Lower lobe of right lung (tissue), 2 donors: ENCODE results near the gene SAT2. TPM values are rescaled to one million over a fixed set of nuclear protein-coding genes. Genes with fewer than 3 reads are reported as not detected.
"Not testable (repeated sequence)": the region's sequence is repeated elsewhere in the genome, so short reads cannot be mapped to it uniquely, and the experiment has no call there.

Experiments
- ATAC-seq, 2 donors: fragments of 200-7000 bp; cut with Tn5 transposase; one replicate each; pipeline ENCODE4 v1.9.1; 2020 to 2022; ENCODE audit warnings: mild to moderate bottlenecking in 2 of 2, moderate library complexity in 2 of 2
- DNase-seq: peaks from one replicate; pipeline ENCODE4 v3.0.0-alpha.2; 2020
- H3K27ac ChIP-seq: fragments of 200-600 bp; one replicate; pipeline ENCODE4 v1.8.0; 2022
- H3K27me3 ChIP-seq: fragments of 200-600 bp; one replicate; pipeline ENCODE4 v1.8.0; 2022; ENCODE audit warnings: low read depth
- H3K36me3 ChIP-seq: fragments of 200-600 bp; one replicate; pipeline ENCODE4 v1.8.0; 2022; ENCODE audit warnings: mild to moderate bottlenecking
- H3K4me1 ChIP-seq: fragments of 200-600 bp; one replicate; pipeline ENCODE4 v1.8.0; 2022
- H3K4me3 ChIP-seq: fragments of 200-600 bp; one replicate; pipeline ENCODE4 v1.8.0; 2022; ENCODE audit warnings: mild to moderate bottlenecking
- H3K9me3 ChIP-seq: fragments of 200-600 bp; one replicate; pipeline ENCODE4 v1.8.0; 2022
- intact Hi-C: fragments of 100-400 bp; cut with DNase I; formaldehyde crosslinking; loops from one replicate; pipeline ENCODE4 v1.11.0; 2022
- total RNA-seq: library from RNA; stranded (reverse); fragmentation: NEBNext Ultra II Directional; extraction: Animal tissue kit (Norgen Biotek cat#: 25700); gene quantifications from one replicate; pipeline ENCODE4 v1.2.1, GENCODE V29; 2021
- TF ChIP-seq, protein P1 (sequence below): fragments of 200-600 bp; IDR thresholded peaks from one replicate; pipeline ENCODE4 v1.8.0; 2022; ENCODE audit warnings: antibody characterized with exemption, mild to moderate bottlenecking
- donor health status: DM: no; HTN: yes; CAD: no; lungs with severe emphysema.

The SAT2 gene
- total RNA-seq, 1 donor from 2014 or later, result 86.3 TPM

- H3K27me3 ChIP-seq, result peaks cover 26% of the 10 kb centered on the region
- DNase-seq, result no peak
- intact Hi-C loops, result no loop called here
- TF ChIP-seq, protein P1, sequence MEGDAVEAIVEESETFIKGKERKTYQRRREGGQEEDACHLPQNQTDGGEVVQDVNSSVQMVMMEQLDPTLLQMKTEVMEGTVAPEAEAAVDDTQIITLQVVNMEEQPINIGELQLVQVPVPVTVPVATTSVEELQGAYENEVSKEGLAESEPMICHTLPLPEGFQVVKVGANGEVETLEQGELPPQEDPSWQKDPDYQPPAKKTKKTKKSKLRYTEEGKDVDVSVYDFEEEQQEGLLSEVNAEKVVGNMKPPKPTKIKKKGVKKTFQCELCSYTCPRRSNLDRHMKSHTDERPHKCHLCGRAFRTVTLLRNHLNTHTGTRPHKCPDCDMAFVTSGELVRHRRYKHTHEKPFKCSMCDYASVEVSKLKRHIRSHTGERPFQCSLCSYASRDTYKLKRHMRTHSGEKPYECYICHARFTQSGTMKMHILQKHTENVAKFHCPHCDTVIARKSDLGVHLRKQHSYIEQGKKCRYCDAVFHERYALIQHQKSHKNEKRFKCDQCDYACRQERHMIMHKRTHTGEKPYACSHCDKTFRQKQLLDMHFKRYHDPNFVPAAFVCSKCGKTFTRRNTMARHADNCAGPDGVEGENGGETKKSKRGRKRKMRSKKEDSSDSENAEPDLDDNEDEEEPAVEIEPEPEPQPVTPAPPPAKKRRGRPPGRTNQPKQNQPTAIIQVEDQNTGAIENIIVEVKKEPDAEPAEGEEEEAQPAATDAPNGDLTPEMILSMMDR, result no peak
- H3K4me3 ChIP-seq, result no peak overlapping the region
- H3K9me3 ChIP-seq, result no peaks in the 10 kb centered on the region
- H3K27ac ChIP-seq, result no peak overlapping the region
- no peaks in the 10 kb centered on the region for H3K36me3 ChIP-seq
- no peak for ATAC-seq
- H3K4me1 ChIP-seq, result peaks cover 15% of the 10 kb centered on the region
Observed at GRCh38 chr17:7646457-7646856, 18.8 kb upstream of the SAT2 start.

DNA sequence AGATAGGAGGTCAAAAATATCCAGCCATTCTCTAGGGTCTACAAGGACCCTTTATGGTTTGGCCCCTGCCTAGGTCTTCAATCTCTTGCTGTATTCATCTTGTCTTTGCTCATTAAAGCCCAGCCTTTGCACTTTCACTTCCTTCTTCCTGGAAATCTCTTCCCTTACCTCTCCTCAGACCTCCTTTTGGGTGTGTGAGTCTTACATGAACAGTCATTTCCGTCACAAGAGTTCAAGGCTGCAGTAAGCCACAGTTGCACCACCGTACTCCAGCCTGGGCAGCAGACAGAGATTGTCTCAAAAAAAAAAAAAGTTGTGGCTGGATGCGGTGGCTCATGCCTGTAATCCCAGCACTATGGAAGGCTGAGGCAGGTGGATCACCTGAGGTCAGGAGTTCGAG lies 17.2 kb upstream of the SAT2 start:
- peak; percentile 54 to 59 for ATAC-seq
- TF ChIP-seq, protein P1, result no peak

DNA sequence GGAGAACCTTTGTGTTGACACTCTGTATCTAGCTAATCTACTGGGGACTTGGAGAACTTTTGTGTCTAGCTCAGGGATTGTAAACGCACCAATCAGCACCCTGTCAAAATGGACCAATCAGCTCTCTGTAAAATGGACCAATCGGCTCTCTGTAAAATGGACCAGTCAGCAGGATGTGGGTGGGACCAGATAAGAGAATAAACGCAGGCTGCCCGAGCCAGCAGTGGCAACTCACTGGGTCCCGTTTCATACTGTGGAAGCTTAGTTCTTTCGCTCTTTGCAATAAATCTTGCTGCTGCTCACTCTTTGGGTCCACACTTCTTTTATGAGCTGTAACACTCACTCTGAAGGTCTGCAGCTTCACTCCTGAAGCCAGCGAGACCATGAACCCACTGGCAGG lies 14.0 kb upstream of the SAT2 start:
- H3K27me3 ChIP-seq, DNase-seq, H3K9me3 ChIP-seq, ATAC-seq, intact Hi-C loops, H3K4me3 ChIP-seq, H3K4me1 ChIP-seq, H3K36me3 ChIP-seq, H3K27ac ChIP-seq: not testable (repeated sequence)

More for the DNA sequence above, 17.2 kb upstream of the SAT2 start:
- Histone ChIP-seq H3K4me3 (no peak overlapping the region), H3K36me3 (no peaks in the 10 kb centered on the region), H3K9me3 (no peaks in the 10 kb centered on the region), H3K27ac (no peak overlapping the region), H3K4me1 (no peaks in the 10 kb centered on the region), H3K27me3 (peaks cover 9% of the 10 kb centered on the region)
- intact Hi-C loops, result no loop called here
- no peak for DNase-seq

GRCh38 chr17:7640783-7641182 lies 13.2 kb upstream of the SAT2 start:
- H3K4me1 ChIP-seq, result no peaks in the 10 kb centered on the region
- H3K9me3 ChIP-seq, result no peaks in the 10 kb centered on the region
- no peak for DNase-seq
- no peak for ATAC-seq
- H3K27me3 ChIP-seq, result no peaks in the 10 kb centered on the region
- intact Hi-C loops, result no loop called here
- no peak overlapping the region for H3K4me3 ChIP-seq
- no peak overlapping the region for H3K27ac ChIP-seq
- no peaks in the 10 kb centered on the region for H3K36me3 ChIP-seq
- TF ChIP-seq, protein P1, result no peak

- Histone ChIP-seq H3K4me3 (no peak overlapping the region), H3K27me3 (no peaks in the 10 kb centered on the region), H3K9me3 (no peaks in the 10 kb centered on the region), H3K27ac (no peak overlapping the region), H3K4me1 (no peaks in the 10 kb centered on the region), H3K36me3 (no peaks in the 10 kb centered on the region)
- DNase-seq (no peak), ATAC-seq (no peak)
- intact Hi-C loops, result no loop called here
- TF ChIP-seq, protein P1, result no peak
Observed at GRCh38 chr17:7636163-7636562, 8.5 kb upstream of the SAT2 start.

DNA sequence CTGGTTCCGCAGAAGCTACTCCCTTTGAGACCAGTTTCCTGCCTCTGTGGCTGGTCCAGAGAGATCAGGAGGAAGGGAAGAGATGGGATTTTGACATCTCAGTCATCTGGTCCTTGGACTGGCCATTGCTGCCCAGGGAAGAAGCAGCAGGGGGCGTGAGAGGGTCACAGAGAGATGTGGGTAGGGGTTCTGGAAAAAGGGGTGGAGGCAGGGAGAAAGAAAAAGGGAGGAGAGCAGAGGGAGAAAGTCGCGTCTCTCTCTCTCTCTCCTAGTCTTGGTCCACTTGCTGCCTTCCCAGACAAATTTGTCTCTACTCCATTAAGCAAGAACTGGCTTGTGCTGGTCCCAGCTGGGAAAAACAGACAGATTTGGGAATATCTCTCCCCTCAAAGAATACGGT lies 6.8 kb upstream of the SAT2 start:
- Histone ChIP-seq H3K36me3 (no peaks in the 10 kb centered on the region), H3K9me3 (no peaks in the 10 kb centered on the region), H3K27ac (no peak overlapping the region), H3K4me3 (no peak overlapping the region), H3K4me1 (no peaks in the 10 kb centered on the region), H3K27me3 (no peaks in the 10 kb centered on the region)
- ATAC-seq (peak; percentile 17 to 28), DNase-seq (no peak)
- intact Hi-C loops, result no loop called here
- TF ChIP-seq, protein P1, result peak; percentile 21
